SK-N-SH (cell line): Measurements from ENCODE around the gene REEP3.

Source experiments
- FOSL2 ChIP-seq: IDR thresholded peaks from 2 replicates; pipeline ENCODE4 v1.4.0; 2012; ENCODE audit warnings: low read depth, mild to moderate bottlenecking, moderate library complexity, borderline replicate concordance
- GABPA ChIP-seq: IDR thresholded peaks from 2 replicates; pipeline ENCODE4 v1.4.0; 2012; ENCODE audit warnings: low read depth, mild to moderate bottlenecking
- GATA2 ChIP-seq: sonication (generic); formaldehyde crosslinking; IDR thresholded peaks from 2 replicates; pipeline ENCODE4 v1.5.0; 2020; ENCODE audit warnings: mild to moderate bottlenecking, missing genetic modification reagents
- MXI1 ChIP-seq: IDR thresholded peaks from 2 replicates; pipeline ENCODE4 v1.6.1; 2012; ENCODE audit warnings: mild to moderate bottlenecking, low read depth, low read length, improper control_type of control experiment
- POLR2AphosphoS5 ChIP-seq: IDR thresholded peaks from 2 replicates; pipeline ENCODE4 v1.6.1; 2012; ENCODE audit warnings: low read depth, low read length
- RAD21 ChIP-seq: IDR thresholded peaks from 2 replicates; pipeline ENCODE4 v1.6.1; 2012; ENCODE audit warnings: mild to moderate bottlenecking, low read length
- RFX5 ChIP-seq: IDR thresholded peaks from 2 replicates; pipeline ENCODE4 v1.6.1; 2012; ENCODE audit warnings: mild to moderate bottlenecking, improper control_type of control experiment, low read length
- TAF1 ChIP-seq: IDR thresholded peaks from 2 replicates; pipeline ENCODE4 v1.6.1; 2012; ENCODE audit warnings: low read depth, mild to moderate bottlenecking, low read length, moderate library complexity, borderline replicate concordance
- YY1 ChIP-seq: IDR thresholded peaks from 2 replicates; pipeline ENCODE4 v1.4.0; 2012; ENCODE audit warnings: low read depth, mild to moderate bottlenecking
- TF ChIP-seq, protein P1 (sequence below): fragments of 200-600 bp; sonication (generic); IDR thresholded peaks from 2 replicates; pipeline ENCODE4 v1.6.1; 2017; ENCODE audit warnings: antibody characterized with exemption, mild to moderate bottlenecking, moderate library complexity
- TF ChIP-seq, protein P2 (sequence below): IDR thresholded peaks from 2 replicates; pipeline ENCODE4 v1.4.0; 2012; ENCODE audit warnings: low read depth, borderline replicate concordance
- TF ChIP-seq, protein P3 (sequence below): IDR thresholded peaks from 2 replicates; pipeline ENCODE4 v1.4.0; 2012; ENCODE audit warnings: low read depth

DNA sequence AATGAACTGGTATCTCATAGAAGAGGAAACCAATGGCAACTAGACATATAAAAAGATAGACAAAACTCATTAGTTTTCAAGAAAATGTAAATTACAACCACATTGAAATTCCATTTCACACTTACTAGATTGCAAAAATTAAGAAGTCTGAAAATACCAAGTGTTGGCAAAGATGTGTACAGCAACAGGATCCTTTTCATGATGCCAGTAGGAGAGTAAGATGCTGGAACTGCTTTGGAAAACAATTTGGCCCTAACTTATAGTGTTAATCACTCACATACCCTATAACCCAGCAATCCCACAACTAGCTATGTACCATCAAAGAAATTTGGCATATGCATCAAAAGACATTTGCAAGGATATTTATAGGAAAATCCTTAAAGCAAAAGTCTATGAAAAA is 15.5 kb downstream of the REEP3 start:
- TF ChIP-seq POLR2AphosphoS5 (no peak), GABPA (no peak), TAF1 (no peak), FOSL2 (no peak), GATA2 (CRISPR knock-in tag) (no peak), YY1 (no peak), RFX5 (no peak), RAD21 (no peak), MXI1 (no peak)
- TF ChIP-seq, protein P1, sequence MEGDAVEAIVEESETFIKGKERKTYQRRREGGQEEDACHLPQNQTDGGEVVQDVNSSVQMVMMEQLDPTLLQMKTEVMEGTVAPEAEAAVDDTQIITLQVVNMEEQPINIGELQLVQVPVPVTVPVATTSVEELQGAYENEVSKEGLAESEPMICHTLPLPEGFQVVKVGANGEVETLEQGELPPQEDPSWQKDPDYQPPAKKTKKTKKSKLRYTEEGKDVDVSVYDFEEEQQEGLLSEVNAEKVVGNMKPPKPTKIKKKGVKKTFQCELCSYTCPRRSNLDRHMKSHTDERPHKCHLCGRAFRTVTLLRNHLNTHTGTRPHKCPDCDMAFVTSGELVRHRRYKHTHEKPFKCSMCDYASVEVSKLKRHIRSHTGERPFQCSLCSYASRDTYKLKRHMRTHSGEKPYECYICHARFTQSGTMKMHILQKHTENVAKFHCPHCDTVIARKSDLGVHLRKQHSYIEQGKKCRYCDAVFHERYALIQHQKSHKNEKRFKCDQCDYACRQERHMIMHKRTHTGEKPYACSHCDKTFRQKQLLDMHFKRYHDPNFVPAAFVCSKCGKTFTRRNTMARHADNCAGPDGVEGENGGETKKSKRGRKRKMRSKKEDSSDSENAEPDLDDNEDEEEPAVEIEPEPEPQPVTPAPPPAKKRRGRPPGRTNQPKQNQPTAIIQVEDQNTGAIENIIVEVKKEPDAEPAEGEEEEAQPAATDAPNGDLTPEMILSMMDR: no peak
- TF ChIP-seq, protein P2, sequence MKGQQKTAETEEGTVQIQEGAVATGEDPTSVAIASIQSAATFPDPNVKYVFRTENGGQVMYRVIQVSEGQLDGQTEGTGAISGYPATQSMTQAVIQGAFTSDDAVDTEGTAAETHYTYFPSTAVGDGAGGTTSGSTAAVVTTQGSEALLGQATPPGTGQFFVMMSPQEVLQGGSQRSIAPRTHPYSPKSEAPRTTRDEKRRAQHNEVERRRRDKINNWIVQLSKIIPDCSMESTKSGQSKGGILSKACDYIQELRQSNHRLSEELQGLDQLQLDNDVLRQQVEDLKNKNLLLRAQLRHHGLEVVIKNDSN: no peak
- TF ChIP-seq, protein P3, sequence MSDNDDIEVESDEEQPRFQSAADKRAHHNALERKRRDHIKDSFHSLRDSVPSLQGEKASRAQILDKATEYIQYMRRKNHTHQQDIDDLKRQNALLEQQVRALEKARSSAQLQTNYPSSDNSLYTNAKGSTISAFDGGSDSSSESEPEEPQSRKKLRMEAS: no peak
